VCaP (cell line): Measurements from ENCODE around the gene ZMYND8.
"Not testable (repeated sequence)": the region's sequence is repeated elsewhere in the genome, so short reads cannot be mapped to it uniquely, and the experiment has no call there.

Experiments used
- H3K27ac ChIP-seq: fragments of 450-650 bp; 2 replicates; pipeline ENCODE4 v1.5.1; 2017
- CTCF ChIP-seq: fragments of 450-650 bp; conservative IDR thresholded peaks from 2 replicates; pipeline ENCODE4 v1.5.1; 2017; ENCODE audit warnings: mild to moderate bottlenecking, moderate library complexity

ZMYND8 gene

DNA sequence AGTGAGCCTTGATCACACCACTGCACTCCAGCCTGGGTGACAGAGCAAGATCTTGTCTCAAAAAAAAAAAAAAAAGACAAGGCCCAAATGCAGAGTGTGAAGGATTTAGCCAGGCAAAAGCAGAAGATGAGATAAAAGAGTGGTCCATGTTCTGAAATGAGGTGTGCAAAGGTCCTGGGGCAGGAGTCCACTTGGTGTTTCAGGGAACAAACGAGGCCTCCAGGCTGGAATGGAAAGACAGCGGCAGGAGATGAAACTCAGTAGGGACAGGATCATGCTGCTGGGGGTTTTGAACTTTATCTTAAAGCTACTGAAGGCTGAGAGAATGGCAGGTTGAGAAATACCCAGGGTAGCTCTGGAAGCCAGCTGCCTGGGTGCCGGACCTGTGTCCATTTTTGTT is 178.2 kb downstream of the ZMYND8 start:
- H3K27ac ChIP-seq: no peak overlapping the region
- no peak for TF ChIP-seq CTCF

GRCh38 chr20:47176217-47176616 is 180.3 kb downstream of the ZMYND8 start:
- H3K27ac ChIP-seq: not testable (repeated sequence)

DNA sequence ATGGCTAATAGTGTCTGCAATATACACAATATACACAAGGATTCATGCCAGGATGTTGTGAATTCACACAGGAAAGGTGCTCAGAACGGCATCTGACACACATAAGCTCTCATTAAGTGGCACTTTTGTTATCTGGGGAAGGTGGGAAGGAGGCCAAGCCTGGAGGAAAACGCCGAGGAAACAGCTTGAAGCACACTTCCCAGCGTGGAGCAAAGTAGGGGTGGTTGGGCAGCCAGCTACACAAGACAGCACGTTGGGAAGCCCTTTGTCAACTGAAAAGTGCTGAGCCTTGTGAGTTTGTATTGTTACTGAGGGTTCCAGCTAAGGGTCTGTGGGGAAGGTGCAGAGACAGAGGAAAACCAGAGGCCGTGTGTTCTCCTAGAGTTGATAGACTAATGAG is 181.0 kb downstream of the ZMYND8 start:
- no peak for TF ChIP-seq CTCF
- no peak overlapping the region for H3K27ac ChIP-seq

DNA sequence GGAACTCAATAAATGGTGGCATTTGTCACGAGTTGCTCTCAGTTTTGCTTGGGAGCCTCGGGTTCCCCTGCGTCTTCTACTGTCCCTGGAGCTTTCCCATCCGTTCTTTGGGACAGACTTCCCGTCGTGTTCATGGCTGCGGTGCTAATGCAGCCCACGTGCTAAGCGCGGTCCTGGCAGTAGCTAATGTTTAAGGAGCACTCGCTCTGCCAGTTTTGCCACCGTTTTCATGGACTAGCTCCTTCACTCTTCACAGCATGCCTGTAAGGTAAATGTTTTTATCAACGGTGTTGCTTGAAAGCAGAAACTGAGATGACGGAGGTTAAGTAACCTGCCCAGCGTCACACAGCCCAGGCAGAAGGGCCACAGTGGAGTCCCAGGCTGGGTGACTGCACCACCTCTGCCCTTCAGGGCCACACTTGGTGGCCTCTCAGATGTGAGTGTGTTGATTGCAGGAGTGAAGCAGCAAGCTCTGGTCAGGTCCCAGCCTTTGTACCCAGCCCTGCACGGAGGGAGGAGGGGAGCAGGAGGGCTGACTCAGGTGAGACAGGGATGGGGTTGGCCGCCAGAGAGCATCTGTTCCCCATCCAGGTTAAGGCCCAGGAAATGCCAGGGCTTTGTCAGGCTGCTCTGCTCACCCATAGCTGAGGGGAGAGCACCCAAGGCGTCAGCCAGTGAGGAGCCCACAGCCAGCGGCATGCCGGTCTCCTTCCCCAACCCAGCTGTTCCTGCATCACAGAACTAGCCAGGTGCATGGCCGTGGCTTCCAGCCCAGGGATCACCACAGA is 181.8 kb downstream of the ZMYND8 start:
- no peak overlapping the region for H3K27ac ChIP-seq
- TF ChIP-seq CTCF: no peak

- TF ChIP-seq CTCF: no peak
- no peak overlapping the region for H3K27ac ChIP-seq
These were observed 182.8 kb downstream of the ZMYND8 start for GRCh38 chr20:47173596-47174216.

- TF ChIP-seq CTCF: no peak
- no peak overlapping the region for H3K27ac ChIP-seq
These were observed 183.9 kb downstream of the ZMYND8 start for GRCh38 chr20:47172579-47172978.

- TF ChIP-seq CTCF: no peak
These were observed 188.7 kb downstream of the ZMYND8 start for GRCh38 chr20:47167846-47168245.

DNA sequence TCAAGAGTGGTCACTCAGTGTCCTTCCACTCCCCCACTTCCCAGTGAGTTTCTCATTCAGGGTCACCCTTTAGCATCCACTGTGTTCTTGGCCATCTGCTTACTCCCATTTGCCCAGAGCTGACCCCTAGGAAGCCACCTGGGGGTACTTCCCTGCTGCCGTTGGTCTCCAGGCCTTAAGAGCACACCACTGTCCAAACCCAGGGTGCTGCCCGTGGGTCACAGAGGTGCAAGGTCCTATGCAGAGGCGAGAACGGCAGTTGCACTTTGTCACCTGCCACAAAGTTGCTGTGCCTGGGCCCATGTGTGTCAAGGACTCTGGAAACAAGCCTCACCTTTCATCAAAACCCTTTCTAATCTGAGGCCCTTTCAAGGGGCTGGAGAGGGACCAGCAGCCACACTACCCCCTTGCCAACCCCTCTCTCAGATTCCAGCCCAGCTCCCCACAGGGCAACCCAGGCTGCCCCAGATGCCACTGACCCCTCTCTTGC is 191.1 kb downstream of the ZMYND8 start:
- no peak for TF ChIP-seq CTCF
- no peak overlapping the region for H3K27ac ChIP-seq

More at GRCh38 chr20:47167846-47168245, 188.7 kb downstream of the ZMYND8 start:
- no peak overlapping the region for H3K27ac ChIP-seq
